ENCODE data around the gene ZMIZ1.

Gene ZMIZ1

DNA sequence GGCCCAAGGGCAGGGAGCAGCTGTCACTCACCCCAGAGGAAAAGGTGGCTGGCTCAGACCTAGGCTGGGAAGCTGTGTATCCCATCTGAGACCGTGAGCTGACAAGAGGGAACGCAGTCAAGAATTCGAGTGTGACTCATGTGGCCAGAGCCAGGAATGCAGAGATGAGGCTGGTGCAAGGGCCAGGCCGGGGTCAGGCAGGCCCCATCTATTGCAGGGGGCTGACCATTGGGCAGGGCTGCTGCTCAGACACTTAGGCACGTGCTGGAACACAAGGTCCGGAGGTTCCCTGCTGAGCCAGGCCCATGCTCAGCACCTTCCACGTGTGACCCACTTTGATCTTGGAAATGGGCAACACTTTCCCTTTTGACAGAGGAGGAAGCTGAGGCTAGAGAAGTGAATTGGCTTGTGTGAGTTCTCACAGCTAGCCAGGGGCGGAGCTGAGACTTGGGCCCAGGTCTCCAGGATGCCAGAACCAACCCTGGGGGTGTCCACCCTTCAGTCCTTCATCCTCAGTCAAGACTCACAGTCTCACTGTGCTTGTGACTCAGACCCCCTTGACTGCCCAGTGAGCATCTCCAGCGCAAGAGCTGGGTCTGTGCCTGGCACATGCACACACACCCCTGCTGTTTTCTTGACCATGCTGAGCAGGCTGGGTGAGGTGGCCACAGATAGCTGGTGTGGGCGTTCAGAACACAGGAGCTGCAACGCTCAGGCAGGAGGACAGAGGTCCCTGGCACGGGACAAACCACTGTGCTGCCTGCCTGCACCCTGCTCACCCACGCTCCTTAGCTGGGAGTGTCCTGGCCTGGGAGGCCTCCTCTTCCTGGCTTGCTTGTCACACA, 230.9 kb downstream of the ZMIZ1 start:
- H3K9me3 Mint-ChIP-seq: no peaks in the 10 kb centered on the region
- no peak overlapping the region for H3K4me3 Mint-ChIP-seq
- no peak for DNase-seq
- H3K36me3 Mint-ChIP-seq (ENCODE audit: low read depth): peaks cover 82% of the 10 kb centered on the region
- no peaks in the 10 kb centered on the region for H3K27me3 Mint-ChIP-seq
- peaks cover 17% of the 10 kb centered on the region for H3K4me1 Mint-ChIP-seq (ENCODE audit: low read depth)
- H3K27ac Mint-ChIP-seq: no peak overlapping the region

GRCh38 chr10:79300711-79301110, 231.9 kb downstream of the ZMIZ1 start:
- H3K36me3 Mint-ChIP-seq (ENCODE audit: low read depth): peaks cover 82% of the 10 kb centered on the region
- H3K9me3 Mint-ChIP-seq: no peaks in the 10 kb centered on the region
- DNase-seq: no peak
- no peak overlapping the region for H3K4me3 Mint-ChIP-seq
- peaks cover 11% of the 10 kb centered on the region for H3K4me1 Mint-ChIP-seq (ENCODE audit: low read depth)
- no peaks in the 10 kb centered on the region for H3K27me3 Mint-ChIP-seq
- H3K27ac Mint-ChIP-seq: no peak overlapping the region

DNA sequence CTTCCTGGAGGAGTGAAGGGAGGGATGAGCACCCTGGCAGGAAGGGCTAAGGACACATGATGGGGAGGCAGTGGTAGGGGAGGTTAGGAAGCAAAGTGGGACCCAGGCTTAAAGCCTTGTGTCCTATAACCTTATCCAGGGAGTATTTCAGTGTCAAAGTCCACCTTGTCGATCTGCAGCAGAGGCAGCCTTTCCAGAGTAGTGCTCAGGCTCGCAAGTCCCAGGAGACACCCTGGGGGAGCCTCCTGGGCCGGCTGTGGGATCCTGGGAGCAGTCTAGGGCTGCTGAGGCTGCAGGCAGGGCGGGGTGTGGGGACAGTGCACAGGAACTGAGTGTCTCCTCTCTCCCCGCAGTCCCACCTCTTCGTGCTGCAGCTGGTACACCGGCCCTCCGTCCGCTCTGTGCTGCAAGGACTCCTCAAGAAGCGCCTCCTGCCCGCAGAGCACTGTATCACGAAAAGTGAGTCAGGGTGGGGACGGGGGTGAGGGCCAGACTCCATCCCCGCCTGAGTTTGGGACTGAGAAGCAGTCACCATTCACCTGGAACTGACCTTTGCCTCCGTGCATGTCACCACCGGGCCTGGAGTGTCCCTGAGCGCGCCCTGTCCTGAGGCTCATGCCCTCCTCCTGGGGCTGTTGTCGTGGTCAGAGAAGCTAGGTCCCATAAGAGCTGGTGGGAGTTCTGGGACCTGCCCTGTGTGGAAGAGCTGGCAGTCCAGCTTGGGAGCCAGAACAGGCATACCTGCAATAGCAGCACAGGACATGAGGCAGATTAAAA, 233.2 kb downstream of the ZMIZ1 start:
- no peaks in the 10 kb centered on the region for H3K27me3 Mint-ChIP-seq
- H3K9me3 Mint-ChIP-seq: no peaks in the 10 kb centered on the region
- no peak for DNase-seq
- H3K4me3 Mint-ChIP-seq: no peak overlapping the region
- H3K36me3 Mint-ChIP-seq (ENCODE audit: low read depth): peaks cover 77% of the 10 kb centered on the region
- H3K4me1 Mint-ChIP-seq (ENCODE audit: low read depth): peaks cover 9% of the 10 kb centered on the region
- H3K27ac Mint-ChIP-seq: no peak overlapping the region

GRCh38 chr10:79303631-79304478, 235.1 kb downstream of the ZMIZ1 start:
- Mint-ChIP-seq H3K4me1 (ENCODE audit: low read depth) (peaks cover 1% of the 10 kb centered on the region), H3K27me3 (no peaks in the 10 kb centered on the region), H3K4me3 (no peak overlapping the region), H3K27ac (no peak overlapping the region), H3K9me3 (no peaks in the 10 kb centered on the region), H3K36me3 (ENCODE audit: low read depth) (peaks cover 78% of the 10 kb centered on the region)
- DNase-seq: no peak

- no peak for DNase-seq
- no peaks in the 10 kb centered on the region for H3K9me3 Mint-ChIP-seq
- H3K4me3 Mint-ChIP-seq: no peak overlapping the region
- H3K27ac Mint-ChIP-seq: no peak overlapping the region
- no peaks in the 10 kb centered on the region for H3K27me3 Mint-ChIP-seq
- peaks cover 78% of the 10 kb centered on the region for H3K36me3 Mint-ChIP-seq (ENCODE audit: low read depth)
- no peaks in the 10 kb centered on the region for H3K4me1 Mint-ChIP-seq (ENCODE audit: low read depth)
Observed at GRCh38 chr10:79304479-79305087, 235.8 kb downstream of the ZMIZ1 start.

DNA sequence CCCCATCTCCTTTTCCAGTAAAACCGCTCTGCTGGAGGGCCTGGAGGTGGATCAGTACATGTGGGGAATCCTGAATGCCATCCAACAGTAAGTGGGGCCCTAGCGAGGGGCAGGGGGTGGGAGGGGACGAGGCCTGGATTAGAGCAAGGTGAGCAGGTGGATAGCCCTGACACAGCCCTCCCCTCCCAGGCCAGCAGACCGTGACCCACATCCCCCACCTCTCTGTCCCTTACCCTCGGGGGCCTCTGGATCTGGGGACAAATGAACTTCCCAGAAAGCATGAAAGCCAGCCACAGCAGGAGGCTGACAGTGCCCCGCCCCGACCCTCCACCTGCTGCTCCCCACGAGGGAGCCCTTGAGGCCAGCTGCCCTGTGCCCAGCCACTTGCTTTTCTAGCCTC, 236.7 kb downstream of the ZMIZ1 start:
- Mint-ChIP-seq H3K9me3 (no peaks in the 10 kb centered on the region), H3K36me3 (ENCODE audit: low read depth) (peaks cover 71% of the 10 kb centered on the region), H3K27ac (no peak overlapping the region), H3K4me1 (ENCODE audit: low read depth) (no peaks in the 10 kb centered on the region), H3K4me3 (no peak overlapping the region), H3K27me3 (no peaks in the 10 kb centered on the region)
- no peak for DNase-seq

DNA sequence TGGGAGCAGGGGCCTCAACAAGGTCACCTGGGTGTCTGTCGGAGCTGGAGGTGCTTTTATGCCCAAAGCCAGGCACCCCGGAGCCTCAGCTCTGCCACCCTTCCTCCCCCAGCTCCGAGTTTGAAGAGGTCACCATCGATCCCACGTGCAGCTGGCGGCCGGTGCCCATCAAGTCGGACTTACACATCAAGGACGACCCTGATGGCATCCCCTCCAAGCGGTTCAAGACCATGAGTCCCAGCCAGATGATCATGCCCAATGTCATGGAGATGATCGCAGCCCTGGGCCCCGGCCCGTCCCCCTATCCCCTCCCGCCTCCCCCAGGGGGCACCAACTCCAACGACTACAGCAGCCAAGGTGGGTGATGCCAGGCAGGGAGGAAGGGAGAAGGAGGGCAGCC, 237.2 kb downstream of the ZMIZ1 start:
- H3K4me1 Mint-ChIP-seq (ENCODE audit: low read depth): no peaks in the 10 kb centered on the region
- DNase-seq: no peak
- H3K4me3 Mint-ChIP-seq: no peak overlapping the region
- no peaks in the 10 kb centered on the region for H3K27me3 Mint-ChIP-seq
- peaks cover 69% of the 10 kb centered on the region for H3K36me3 Mint-ChIP-seq (ENCODE audit: low read depth)
- H3K27ac Mint-ChIP-seq: no peak overlapping the region
- H3K9me3 Mint-ChIP-seq: no peaks in the 10 kb centered on the region

DNA sequence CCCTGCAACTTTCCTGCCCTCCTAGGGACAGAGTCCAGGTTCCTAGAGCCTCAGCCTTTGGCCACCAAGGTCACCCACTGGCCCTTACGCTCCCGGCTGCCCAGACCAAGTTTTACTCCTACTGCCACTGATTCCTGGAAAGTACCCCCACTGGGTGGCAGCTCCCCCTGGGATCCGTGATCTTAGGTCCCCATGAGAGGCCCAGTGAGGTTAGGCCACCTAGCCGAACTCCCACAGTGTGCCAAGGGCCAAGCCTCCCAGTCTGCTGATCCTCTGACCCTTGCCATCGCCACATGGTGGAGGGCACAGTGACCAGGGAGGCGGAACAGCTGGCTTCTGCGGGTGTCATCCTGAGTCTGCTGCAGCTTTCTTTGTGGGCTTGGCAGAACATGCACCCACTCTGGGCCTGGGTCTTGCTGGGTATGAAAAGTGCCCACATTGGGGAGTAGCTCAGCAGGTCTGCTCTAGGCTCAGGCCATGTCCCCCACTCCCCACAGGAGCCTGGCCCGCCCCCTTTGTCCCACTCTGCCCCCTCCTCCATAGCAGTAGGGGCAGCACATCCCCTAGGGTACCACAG, 238.0 kb downstream of the ZMIZ1 start:
- Mint-ChIP-seq H3K4me3 (no peak overlapping the region), H3K9me3 (no peaks in the 10 kb centered on the region), H3K4me1 (ENCODE audit: low read depth) (no peaks in the 10 kb centered on the region), H3K36me3 (ENCODE audit: low read depth) (peaks cover 64% of the 10 kb centered on the region), H3K27ac (no peak overlapping the region), H3K27me3 (no peaks in the 10 kb centered on the region)
- no peak for DNase-seq

DNA sequence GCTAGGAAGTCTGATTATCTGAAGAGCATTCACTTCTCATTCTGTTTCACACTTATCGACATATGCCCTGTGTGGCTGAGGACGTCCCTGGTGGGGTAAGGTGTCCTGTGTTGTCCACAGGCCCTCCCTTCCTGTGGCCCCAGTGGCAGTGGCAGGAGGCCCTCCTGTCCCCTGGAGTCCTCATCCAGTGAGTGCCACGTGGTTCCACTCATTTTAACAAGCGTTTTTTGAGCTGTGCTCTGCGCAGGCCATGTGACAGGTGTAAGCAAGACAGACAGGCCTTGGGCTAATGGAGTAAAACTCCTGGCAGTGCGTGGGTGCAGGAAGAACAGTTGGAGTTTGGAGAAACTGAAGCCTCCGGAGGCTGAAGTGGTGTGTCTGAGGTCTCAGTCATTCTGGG, 239.2 kb downstream of the ZMIZ1 start:
- Mint-ChIP-seq H3K36me3 (ENCODE audit: low read depth) (peaks cover 63% of the 10 kb centered on the region), H3K9me3 (no peaks in the 10 kb centered on the region), H3K27ac (no peak overlapping the region), H3K4me1 (ENCODE audit: low read depth) (no peaks in the 10 kb centered on the region), H3K27me3 (no peaks in the 10 kb centered on the region), H3K4me3 (no peak overlapping the region)
- no peak for DNase-seq

DNA sequence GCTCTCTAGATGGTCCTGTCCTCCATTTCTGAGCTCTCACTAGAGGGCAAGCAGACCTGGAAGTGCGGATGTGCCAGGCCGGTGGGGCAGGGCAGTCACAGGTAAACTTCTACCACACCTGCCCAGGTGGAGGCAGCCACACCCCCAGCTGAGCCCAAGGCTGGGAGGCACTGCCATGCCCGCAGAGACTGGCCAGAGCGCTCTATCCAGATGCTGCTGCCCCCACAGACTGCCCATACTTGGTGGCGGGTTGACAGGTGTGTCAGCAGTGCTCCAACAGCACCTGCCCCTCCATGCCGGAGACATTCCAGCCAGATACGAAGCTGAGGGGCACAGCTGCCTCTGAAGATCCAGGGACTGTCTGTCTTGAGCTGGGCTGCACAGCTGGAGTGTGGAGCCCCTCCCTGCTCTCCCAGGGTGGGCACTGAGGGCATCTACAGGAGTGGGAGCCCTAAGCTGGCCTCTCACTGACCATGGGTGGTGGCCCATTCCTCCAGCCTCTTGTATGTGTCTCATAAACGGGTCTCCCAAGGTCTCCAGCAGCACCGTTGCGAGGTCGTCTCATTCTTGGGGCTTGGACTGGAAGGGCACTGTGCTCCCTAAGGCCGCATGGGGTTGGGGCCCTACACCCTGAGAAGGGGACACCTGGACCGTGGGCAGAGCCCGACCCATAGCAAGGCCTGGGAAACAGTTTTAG, 240.4 kb downstream of the ZMIZ1 start:
- Mint-ChIP-seq H3K4me1 (ENCODE audit: low read depth) (no peaks in the 10 kb centered on the region), H3K27me3 (no peaks in the 10 kb centered on the region), H3K36me3 (ENCODE audit: low read depth) (peaks cover 64% of the 10 kb centered on the region), H3K4me3 (no peak overlapping the region), H3K27ac (peak overlapping the region; percentile 52), H3K9me3 (no peaks in the 10 kb centered on the region)
- no peak for DNase-seq

DNA sequence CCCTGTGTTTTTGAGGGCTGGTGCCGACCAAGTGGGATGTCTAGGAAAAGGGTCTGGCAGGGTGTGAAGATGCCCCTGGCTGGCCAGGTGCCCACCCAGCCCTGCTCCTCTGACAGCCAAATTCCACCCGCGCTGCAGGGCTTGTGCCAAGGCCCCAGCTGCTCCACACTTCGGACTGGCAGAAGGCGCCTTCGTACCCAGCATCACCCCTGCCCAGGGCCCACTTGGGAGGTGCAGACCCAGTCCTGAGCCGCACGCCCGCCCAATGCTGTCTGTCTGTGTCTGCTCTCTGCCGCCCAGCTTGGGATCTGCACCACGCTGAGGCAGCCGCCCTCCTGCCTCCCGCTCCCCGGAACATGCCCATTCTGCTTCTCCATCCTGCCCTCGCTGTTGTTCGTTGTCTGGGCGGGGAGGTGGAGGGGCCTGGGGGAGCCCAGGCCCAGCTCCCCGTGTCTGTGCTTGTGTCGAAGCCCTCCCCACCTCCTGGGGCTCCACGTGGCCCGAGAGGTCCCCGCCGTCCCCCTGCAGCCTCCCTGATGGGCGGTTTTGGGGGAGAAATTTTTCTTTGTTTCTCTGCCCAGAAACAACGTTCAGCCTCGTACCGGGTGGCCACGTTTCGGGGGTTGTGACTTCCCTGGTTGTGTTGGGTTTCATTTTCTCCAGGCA, 241.6 kb downstream of the ZMIZ1 start:
- H3K4me1 Mint-ChIP-seq (ENCODE audit: low read depth): no peaks in the 10 kb centered on the region
- peak overlapping the region; percentile 18 for H3K27ac Mint-ChIP-seq
- H3K4me3 Mint-ChIP-seq: no peak overlapping the region
- no peaks in the 10 kb centered on the region for H3K9me3 Mint-ChIP-seq
- H3K36me3 Mint-ChIP-seq (ENCODE audit: low read depth): peaks cover 54% of the 10 kb centered on the region
- no peak for DNase-seq
- H3K27me3 Mint-ChIP-seq: no peaks in the 10 kb centered on the region

DNA sequence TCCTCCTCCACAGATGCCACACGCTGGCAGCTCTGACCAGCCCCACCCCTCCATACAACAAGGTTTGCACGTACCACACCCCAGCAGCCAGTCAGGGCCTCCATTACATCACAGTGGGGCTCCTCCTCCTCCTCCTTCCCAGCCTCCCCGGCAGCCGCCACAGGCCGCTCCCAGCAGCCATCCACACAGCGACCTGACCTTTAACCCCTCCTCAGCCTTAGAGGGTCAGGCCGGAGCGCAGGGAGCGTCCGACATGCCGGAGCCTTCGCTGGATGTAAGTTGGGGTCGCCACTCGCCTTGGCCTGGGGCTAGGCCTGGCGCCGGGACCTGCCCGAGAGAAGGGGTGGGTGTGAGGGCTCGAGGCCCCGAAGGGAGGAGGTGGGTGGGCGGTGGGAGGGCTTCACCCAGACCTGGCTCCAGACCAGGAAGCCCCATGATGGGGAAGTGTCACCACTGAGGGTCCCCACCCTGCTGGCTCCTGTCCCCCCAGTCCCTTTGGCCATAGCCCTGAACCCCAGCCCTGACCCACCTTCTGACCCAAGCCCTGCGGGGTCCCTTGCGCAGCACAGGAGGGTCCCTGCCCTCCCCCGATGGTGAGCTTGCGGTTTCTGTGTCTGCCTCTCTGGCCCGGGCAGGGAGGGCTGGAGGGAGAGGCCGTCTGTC, 242.3 kb downstream of the ZMIZ1 start:
- Mint-ChIP-seq H3K4me1 (ENCODE audit: low read depth) (peaks cover 6% of the 10 kb centered on the region), H3K27me3 (no peaks in the 10 kb centered on the region), H3K27ac (peak overlapping the region; percentile 18), H3K9me3 (no peaks in the 10 kb centered on the region), H3K36me3 (ENCODE audit: low read depth) (peaks cover 49% of the 10 kb centered on the region), H3K4me3 (no peak overlapping the region)
- DNase-seq: no peak
